ENCODE measurements around the gene SMIM35.

DNA sequence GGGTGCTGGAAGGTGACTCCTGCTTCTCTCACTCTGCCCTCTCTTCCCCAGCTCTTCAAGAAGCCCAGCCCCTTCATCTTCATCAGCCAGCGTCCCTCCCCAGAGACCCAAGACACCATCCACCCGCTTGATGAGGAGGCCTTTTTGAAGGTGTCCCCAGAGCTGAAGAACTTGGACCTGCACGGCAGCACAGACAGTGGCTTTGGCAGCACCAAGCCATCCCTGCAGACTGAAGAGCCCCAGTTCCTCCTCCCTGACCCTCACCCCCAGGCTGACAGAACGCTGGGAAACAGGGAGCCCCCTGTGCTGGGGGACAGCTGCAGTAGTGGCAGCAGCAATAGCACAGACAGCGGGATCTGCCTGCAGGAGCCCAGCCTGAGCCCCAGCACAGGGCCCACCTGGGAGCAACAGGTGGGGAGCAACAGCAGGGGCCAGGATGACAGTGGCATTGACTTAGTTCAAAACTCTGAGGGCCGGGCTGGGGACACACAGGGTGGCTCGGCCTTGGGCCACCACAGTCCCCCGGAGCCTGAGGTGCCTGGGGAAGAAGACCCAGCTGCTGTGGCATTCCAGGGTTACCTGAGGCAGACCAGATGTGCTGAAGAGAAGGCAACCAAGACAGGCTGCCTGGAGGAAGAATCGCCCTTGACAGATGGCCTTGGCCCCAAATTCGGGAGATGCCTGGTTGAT, 88.0 kb downstream of the SMIM35 start:
- TF ChIP-seq, protein P1, sequence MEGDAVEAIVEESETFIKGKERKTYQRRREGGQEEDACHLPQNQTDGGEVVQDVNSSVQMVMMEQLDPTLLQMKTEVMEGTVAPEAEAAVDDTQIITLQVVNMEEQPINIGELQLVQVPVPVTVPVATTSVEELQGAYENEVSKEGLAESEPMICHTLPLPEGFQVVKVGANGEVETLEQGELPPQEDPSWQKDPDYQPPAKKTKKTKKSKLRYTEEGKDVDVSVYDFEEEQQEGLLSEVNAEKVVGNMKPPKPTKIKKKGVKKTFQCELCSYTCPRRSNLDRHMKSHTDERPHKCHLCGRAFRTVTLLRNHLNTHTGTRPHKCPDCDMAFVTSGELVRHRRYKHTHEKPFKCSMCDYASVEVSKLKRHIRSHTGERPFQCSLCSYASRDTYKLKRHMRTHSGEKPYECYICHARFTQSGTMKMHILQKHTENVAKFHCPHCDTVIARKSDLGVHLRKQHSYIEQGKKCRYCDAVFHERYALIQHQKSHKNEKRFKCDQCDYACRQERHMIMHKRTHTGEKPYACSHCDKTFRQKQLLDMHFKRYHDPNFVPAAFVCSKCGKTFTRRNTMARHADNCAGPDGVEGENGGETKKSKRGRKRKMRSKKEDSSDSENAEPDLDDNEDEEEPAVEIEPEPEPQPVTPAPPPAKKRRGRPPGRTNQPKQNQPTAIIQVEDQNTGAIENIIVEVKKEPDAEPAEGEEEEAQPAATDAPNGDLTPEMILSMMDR (IDR thresholded peaks at IDR 0.05; ENCODE audit: insufficient read depth, low read length, poor library complexity, severe bottlenecking) = no peak
- TF ChIP-seq EZH2phosphoT487 (conservative IDR thresholded peaks at IDR 0.05; ENCODE audit: low read length) = no peak

Data from SU-DHL-6 (cell line).